WTC11 (cell line): ENCODE measurements around the gene CRTC2. TPM values are rescaled to one million over a fixed set of nuclear protein-coding genes. Genes with fewer than 3 reads are reported as not detected.
A peak's percentile ranks its signal among the peaks of the same experiment; 100 is the strongest.

Experiments
- AFF4 ChIP-seq: sonication (generic); formaldehyde crosslinking; IDR thresholded peaks from 2 replicates; pipeline ENCODE4 v1.8.1; 2023; ENCODE audit warnings: mild to moderate bottlenecking, missing genetic modification reagents, borderline replicate concordance
- ARID4B ChIP-seq: sonication (generic); formaldehyde crosslinking; IDR thresholded peaks from 2 replicates; pipeline ENCODE4 v1.8.0; 2023; ENCODE audit warnings: missing genetic modification reagents, mild to moderate bottlenecking, borderline replicate concordance
- ATF1 ChIP-seq: sonication (generic); formaldehyde crosslinking; IDR thresholded peaks from 2 replicates; pipeline ENCODE4 v1.8.1; 2023; ENCODE audit warnings: mild to moderate bottlenecking, moderate library complexity, missing genetic modification reagents
- GRHL2 ChIP-seq: fragments of 250-450 bp; sonication (Bioruptor Pico); IDR thresholded peaks from 2 replicates; pipeline ENCODE4 v1.8.0; 2022; ENCODE audit warnings: mild to moderate bottlenecking, moderate library complexity; ENCODE audit not compliant: insufficient replicate concordance, severe bottlenecking
- HMGA2 ChIP-seq: fragments of 250-450 bp; sonication (Bioruptor Pico); IDR thresholded peaks from 2 replicates; pipeline ENCODE4 v1.4.0; 2021; ENCODE audit warnings: mild to moderate bottlenecking, moderate library complexity
- MAX ChIP-seq: sonication (generic); formaldehyde crosslinking; IDR thresholded peaks from 2 replicates; pipeline ENCODE4 v1.8.0; 2022; ENCODE audit warnings: mild to moderate bottlenecking, missing genetic modification reagents
- MYBL2 ChIP-seq: sonication (generic); formaldehyde crosslinking; IDR thresholded peaks from 2 replicates; pipeline ENCODE4 v1.8.1; 2023; ENCODE audit warnings: mild to moderate bottlenecking, moderate library complexity, missing genetic modification reagents
- NFATC4 ChIP-seq: fragments of 250-450 bp; sonication (Bioruptor Pico); IDR thresholded peaks from 2 replicates; pipeline ENCODE4 v1.9.0; 2021; ENCODE audit warnings: mild to moderate bottlenecking
- RELA ChIP-seq: sonication (generic); formaldehyde crosslinking; IDR thresholded peaks from 2 replicates; pipeline ENCODE4 v1.8.1; 2022; ENCODE audit warnings: missing genetic modification reagents, mild to moderate bottlenecking, borderline replicate concordance
- SOX15 ChIP-seq: fragments of 250-450 bp; sonication (Bioruptor Pico); IDR thresholded peaks from 2 replicates; pipeline ENCODE4 v1.9.0; 2021; ENCODE audit warnings: mild to moderate bottlenecking
- ZBTB43 ChIP-seq: sonication (generic); formaldehyde crosslinking; IDR thresholded peaks from 2 replicates; pipeline ENCODE4 v1.8.1; 2023; ENCODE audit warnings: mild to moderate bottlenecking, missing genetic modification reagents
- ZNF121 ChIP-seq: sonication (generic); formaldehyde crosslinking; IDR thresholded peaks from 2 replicates; pipeline ENCODE4 v1.8.0; 2023; ENCODE audit warnings: missing genetic modification reagents
- ZNF219 ChIP-seq: sonication (generic); formaldehyde crosslinking; IDR thresholded peaks from 2 replicates; pipeline ENCODE4 v1.8.0; 2023; ENCODE audit warnings: missing genetic modification reagents, mild to moderate bottlenecking, borderline replicate concordance
- ZNF232 ChIP-seq: sonication (generic); formaldehyde crosslinking; IDR thresholded peaks from 2 replicates; pipeline ENCODE4 v1.8.0; 2022; ENCODE audit warnings: mild to moderate bottlenecking, missing genetic modification reagents
- ZNF317 ChIP-seq: sonication (generic); formaldehyde crosslinking; IDR thresholded peaks from 2 replicates; pipeline ENCODE4 v1.8.1; 2023; ENCODE audit warnings: low read depth, mild to moderate bottlenecking, moderate library complexity, missing genetic modification reagents, borderline replicate concordance
- ZNF396 ChIP-seq: fragments of 250-450 bp; sonication (Bioruptor Pico); IDR thresholded peaks from 2 replicates; pipeline ENCODE4 v1.8.0; 2021; ENCODE audit warnings: mild to moderate bottlenecking, moderate library complexity, borderline replicate concordance
- ZNF416 ChIP-seq: fragments of 250-450 bp; sonication (Bioruptor Pico); IDR thresholded peaks from 2 replicates; pipeline ENCODE4 v1.9.0; 2021; ENCODE audit warnings: mild to moderate bottlenecking, inconsistent platforms
- ZNF671 ChIP-seq: fragments of 250-450 bp; sonication (Bioruptor Pico); IDR thresholded peaks from 2 replicates; pipeline ENCODE4 v1.8.0; 2021; ENCODE audit warnings: mild to moderate bottlenecking
- total RNA-seq: library from RNA; stranded (reverse); gene quantifications from 3 replicates; pipeline ENCODE4 v1.2.3, GENCODE V29; 2021
- TF ChIP-seq, protein P1 (sequence below): sonication (generic); formaldehyde crosslinking; IDR thresholded peaks from 2 replicates; pipeline ENCODE4 v1.8.0; 2022; ENCODE audit warnings: missing genetic modification reagents
- TF ChIP-seq, protein P2 (sequence below): sonication (generic); formaldehyde crosslinking; IDR thresholded peaks from 2 replicates; pipeline ENCODE4 v1.8.1; 2023; ENCODE audit warnings: mild to moderate bottlenecking, missing genetic modification reagents
- TF ChIP-seq, protein P3 (sequence below): fragments of 250-450 bp; sonication (Bioruptor Pico); IDR thresholded peaks from 2 replicates; pipeline ENCODE4 v2.1.2; 2022; ENCODE audit warnings: mild to moderate bottlenecking, moderate library complexity

The CRTC2 gene
- total RNA-seq, 1 experiment from 2014 or later, result 43.7 TPM

DNA sequence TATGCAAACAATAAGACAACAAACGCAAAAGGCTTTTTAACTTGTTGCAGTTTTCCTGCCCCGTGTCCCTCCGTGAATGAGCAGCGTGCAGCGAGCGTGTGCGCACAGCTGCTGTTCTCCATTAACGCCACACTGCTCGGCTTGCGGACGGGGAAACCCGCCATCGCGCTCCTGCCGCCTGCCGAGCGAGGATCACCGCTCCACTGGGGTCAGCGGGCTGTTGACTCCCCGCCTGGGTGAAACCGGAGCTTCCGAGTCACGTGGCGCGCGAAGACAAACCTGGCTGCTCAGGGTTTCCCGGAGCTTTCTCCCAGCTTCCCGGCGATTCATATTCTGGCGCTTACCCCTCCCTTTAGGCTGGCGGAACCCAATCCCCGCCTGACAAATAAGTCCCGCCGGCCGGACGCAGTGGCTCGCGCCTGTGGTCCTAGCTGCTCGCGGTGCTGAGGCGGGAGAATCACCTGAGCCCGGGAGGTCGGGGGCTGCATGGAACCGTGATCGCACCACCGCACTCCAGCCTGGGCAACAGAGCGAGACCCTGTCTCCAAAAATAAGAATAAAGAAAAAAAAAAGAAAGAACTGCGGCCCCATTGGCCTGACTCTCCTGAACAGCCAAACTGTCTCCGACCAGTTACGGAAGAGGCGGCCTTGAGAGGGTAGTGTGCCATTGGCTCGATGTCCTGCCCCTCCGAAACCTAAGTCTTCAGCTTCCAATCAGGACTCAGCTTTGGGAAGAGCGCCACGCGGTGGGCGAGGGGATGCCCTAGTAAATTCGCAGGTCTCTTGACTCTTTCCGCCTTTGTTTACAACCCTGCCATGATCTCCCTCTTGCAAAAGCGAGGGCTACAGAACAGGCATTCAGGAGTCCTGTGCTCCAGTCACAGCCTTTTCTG, 8.9 kb upstream of the CRTC2 start, which contains the start of gene CREB3L4 (continued):
- TF ChIP-seq MAX (CRISPR knock-in tag), result peak; percentile 92; the same call in 1 of the 2 replicates
- TF ChIP-seq HMGA2, result no peak
- TF ChIP-seq, protein P1, sequence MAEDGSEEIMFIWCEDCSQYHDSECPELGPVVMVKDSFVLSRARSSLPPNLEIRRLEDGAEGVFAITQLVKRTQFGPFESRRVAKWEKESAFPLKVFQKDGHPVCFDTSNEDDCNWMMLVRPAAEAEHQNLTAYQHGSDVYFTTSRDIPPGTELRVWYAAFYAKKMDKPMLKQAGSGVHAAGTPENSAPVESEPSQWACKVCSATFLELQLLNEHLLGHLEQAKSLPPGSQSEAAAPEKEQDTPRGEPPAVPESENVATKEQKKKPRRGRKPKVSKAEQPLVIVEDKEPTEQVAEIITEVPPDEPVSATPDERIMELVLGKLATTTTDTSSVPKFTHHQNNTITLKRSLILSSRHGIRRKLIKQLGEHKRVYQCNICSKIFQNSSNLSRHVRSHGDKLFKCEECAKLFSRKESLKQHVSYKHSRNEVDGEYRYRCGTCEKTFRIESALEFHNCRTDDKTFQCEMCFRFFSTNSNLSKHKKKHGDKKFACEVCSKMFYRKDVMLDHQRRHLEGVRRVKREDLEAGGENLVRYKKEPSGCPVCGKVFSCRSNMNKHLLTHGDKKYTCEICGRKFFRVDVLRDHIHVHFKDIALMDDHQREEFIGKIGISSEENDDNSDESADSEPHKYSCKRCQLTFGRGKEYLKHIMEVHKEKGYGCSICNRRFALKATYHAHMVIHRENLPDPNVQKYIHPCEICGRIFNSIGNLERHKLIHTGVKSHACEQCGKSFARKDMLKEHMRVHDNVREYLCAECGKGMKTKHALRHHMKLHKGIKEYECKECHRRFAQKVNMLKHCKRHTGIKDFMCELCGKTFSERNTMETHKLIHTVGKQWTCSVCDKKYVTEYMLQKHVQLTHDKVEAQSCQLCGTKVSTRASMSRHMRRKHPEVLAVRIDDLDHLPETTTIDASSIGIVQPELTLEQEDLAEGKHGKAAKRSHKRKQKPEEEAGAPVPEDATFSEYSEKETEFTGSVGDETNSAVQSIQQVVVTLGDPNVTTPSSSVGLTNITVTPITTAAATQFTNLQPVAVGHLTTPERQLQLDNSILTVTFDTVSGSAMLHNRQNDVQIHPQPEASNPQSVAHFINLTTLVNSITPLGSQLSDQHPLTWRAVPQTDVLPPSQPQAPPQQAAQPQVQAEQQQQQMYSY, result no peak
- no peak for TF ChIP-seq ZNF416 (CRISPR knock-in tag)
- TF ChIP-seq GRHL2 (CRISPR knock-in tag), result no peak
- TF ChIP-seq ZBTB43, result 0 out of 2 replicates have a peak, but pooled peaks have one; percentile 54
- no peak for TF ChIP-seq ZNF219 (CRISPR knock-in tag)
- TF ChIP-seq SOX15 (CRISPR knock-in tag), result no peak
- TF ChIP-seq, protein P2, sequence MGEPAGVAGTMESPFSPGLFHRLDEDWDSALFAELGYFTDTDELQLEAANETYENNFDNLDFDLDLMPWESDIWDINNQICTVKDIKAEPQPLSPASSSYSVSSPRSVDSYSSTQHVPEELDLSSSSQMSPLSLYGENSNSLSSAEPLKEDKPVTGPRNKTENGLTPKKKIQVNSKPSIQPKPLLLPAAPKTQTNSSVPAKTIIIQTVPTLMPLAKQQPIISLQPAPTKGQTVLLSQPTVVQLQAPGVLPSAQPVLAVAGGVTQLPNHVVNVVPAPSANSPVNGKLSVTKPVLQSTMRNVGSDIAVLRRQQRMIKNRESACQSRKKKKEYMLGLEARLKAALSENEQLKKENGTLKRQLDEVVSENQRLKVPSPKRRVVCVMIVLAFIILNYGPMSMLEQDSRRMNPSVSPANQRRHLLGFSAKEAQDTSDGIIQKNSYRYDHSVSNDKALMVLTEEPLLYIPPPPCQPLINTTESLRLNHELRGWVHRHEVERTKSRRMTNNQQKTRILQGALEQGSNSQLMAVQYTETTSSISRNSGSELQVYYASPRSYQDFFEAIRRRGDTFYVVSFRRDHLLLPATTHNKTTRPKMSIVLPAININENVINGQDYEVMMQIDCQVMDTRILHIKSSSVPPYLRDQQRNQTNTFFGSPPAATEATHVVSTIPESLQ (CRISPR knock-in tag), result no peak
- peak; percentile 79; the same call in 1 of the 2 replicates for TF ChIP-seq ARID4B (CRISPR knock-in tag)
- no peak; the same call in 1 of the 2 replicates for TF ChIP-seq ATF1 (CRISPR knock-in tag)
- TF ChIP-seq, protein P3, sequence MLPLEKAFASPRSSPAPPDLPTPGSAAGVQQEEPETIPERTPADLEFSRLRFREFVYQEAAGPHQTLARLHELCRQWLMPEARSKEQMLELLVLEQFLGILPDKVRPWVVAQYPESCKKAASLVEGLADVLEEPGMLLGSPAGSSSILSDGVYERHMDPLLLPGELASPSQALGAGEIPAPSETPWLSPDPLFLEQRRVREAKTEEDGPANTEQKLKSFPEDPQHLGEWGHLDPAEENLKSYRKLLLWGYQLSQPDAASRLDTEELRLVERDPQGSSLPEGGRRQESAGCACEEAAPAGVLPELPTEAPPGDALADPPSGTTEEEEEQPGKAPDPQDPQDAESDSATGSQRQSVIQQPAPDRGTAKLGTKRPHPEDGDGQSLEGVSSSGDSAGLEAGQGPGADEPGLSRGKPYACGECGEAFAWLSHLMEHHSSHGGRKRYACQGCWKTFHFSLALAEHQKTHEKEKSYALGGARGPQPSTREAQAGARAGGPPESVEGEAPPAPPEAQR (CRISPR knock-in tag), result no peak
- TF ChIP-seq ZNF396, result no peak
- TF ChIP-seq ZNF671, result no peak
- peak; percentile 100 for TF ChIP-seq ZNF121 (CRISPR knock-in tag)
- TF ChIP-seq NFATC4 (CRISPR knock-in tag), result no peak
- peak; percentile 45; the same call in 1 of the 2 replicates for TF ChIP-seq AFF4
- TF ChIP-seq RELA (CRISPR knock-in tag), result peak; percentile 69; the same call in 1 of the 2 replicates
- no peak for TF ChIP-seq ZNF317 (CRISPR knock-in tag)
- TF ChIP-seq ZNF232 (CRISPR knock-in tag), result no peak
- TF ChIP-seq MYBL2 (CRISPR knock-in tag), result peak; percentile 91
